Iris pigment epithelial cell (primary cell): Measurements from ENCODE around the gene VCX2.
A peak's percentile ranks its signal among the peaks of the same experiment; 100 is the strongest.
"Not testable (repeated sequence)": the region's sequence is repeated elsewhere in the genome, so short reads cannot be mapped to it uniquely, and the experiment has no call there.

Experiments used
- DNase-seq: peaks from one replicate; pipeline ENCODE4 v3.0.0-alpha.2; 2011; ENCODE audit warnings: low read depth

Gene VCX2

DNA sequence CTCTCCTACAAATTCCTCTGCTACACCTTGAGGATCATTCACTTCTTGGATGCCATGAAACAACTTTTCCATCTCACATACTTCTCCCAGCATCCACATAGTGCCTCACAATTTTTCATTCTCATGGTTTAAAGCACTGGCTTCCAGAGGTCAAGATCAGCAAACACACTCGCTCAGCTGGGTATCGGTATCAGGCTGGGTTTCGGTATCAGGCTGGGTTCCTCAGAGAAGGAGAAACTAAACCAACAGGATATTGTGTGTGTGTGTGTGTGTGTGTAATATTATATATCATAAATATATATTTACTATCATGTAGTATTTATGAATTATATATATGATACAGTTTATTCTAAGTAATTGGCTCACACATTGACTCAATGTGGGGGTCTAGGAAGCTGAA, at the start of gene VCX2:
Gene VCX2, minus strand, starts transcription at position 99 of the 400 bp plus-strand sequence. CDS start 624 bp downstream, outside the sequence.
- DNase-seq, result not testable (repeated sequence)

DNA sequence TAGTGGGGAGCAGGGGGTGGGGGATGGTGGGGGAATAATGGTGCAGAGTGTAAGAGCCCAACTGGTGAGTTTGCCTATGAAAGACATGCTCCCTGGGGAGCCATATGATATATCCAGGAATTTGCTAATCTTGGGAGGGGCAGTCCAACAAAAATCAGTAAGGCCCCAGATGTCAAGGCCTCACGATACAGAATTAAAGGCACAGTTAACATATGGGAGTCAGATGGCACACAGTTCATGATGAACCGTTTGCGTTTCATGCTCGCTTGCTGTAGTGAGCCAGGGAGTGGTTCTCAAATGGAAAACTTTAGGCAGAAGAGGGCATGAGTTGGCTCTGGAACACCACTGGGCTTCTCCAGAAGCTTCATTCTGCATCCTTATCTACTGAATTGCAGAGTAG, 33.9 kb upstream of the VCX2 start:
- no peak for DNase-seq

DNA sequence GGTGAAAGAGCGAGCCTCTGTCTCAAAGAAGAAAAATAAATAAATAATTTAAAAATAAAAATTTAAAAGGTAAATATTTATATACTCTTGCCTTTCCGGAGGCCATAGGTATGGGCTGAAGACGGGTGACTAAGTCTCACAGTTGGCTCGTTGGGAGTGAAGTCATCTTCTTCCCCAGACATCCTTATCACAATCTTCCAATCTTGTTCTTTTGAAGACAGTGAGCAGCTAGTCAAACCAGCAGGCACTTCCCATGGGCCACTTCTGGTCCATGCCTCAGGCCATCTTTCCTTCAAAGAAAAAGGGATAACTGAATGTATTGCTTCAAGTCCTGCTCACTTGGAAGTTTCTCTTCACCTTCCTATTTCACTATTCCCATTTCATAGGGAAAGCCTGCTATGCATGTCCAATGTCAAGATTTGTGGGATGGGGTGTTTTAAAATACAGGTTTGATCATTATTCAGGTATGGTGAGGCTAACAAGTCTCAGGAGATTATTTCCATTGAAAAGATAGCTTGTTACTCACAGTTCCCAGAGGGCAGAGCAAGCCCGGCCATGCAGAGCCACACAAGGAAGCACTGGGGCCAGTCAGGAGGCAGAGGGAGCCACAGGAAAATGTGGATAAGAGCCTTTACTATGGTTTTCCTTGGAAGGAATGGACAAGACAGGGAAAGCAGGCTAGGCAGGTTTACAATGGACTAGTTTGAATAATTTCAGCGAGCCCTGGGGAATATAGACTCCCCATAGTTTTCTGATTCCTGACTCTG, 33.3 kb upstream of the VCX2 start:
- no peak for DNase-seq

DNA sequence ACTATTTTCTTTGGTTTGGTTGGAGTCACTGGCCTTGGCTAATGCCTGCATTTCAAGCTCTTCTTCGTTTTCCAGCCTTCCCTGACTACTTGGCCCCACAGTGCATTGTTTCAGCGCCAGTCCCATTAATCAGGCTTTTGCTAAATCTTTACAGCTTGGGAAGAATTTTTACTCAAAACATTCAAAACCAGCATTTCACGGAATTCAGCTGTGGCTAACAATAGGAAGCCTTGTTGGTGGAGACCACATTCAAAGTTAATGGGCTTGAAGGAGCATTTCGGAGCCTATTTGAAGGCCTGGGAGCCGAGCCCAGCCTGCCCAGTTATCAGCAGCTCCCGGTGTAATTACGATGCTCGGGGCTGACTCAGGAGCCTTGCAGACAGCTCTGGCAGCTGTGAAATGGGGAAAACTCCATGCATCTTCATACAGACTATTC, 30.8 kb upstream of the VCX2 start:
- DNase-seq, result no peak

DNA sequence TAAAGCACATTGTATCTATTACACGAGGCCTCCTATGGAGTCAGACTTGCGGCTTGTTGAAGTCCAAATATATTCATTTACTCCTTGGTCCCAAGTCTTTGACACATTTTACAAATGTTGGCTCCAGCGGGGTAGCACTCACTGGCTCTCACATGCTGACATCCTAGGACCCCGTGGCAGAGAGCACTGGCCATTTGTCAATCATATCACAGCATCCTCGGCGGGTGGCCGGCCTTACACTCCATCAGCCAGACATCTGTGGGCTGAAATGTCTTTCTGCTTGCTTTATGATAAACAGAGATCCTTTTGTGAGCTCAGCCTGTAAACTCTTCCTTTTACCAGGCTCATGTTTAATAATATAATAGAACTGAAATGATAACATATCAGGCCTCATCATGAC, 25.7 kb upstream of the VCX2 start:
- DNase-seq, result no peak

DNA sequence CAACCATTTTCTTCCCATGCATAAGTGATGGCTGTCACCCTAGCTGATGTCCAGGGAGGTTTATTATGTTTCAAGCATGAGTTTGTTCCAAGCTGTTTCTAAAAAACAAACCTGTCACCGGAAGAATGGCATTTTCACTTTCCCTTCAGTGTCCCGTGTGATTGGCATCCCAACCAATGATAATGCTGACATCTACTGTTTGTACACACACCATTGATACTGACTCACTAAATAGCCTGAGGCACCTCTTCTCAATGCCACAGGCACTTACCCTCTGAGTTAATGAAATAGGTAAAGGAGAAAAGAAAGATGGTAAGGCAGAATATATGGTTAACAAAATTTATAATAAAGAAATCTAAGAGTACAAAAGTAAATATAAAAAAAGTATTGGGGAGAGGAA, 23.1 kb upstream of the VCX2 start:
- DNase-seq, result no peak

DNA sequence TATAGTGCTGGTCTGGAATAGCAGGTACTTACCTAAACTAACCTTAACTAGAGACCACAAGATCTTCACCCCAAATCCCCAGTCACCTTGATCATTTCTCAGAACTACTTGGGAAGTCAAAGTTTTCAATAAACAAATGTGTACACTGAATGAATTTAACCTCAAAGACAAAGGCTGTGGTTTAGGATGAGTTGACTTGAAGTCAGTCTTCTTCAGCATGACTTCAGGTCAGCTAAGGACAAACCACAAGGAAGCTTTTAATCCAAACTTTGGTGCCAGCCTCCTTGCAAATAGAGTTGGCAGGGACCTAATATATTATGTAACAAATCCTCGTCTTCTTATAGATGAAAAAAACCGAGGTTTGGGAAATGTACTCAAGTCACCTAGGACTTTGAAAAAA, 21.2 kb upstream of the VCX2 start:
- no peak for DNase-seq

DNA sequence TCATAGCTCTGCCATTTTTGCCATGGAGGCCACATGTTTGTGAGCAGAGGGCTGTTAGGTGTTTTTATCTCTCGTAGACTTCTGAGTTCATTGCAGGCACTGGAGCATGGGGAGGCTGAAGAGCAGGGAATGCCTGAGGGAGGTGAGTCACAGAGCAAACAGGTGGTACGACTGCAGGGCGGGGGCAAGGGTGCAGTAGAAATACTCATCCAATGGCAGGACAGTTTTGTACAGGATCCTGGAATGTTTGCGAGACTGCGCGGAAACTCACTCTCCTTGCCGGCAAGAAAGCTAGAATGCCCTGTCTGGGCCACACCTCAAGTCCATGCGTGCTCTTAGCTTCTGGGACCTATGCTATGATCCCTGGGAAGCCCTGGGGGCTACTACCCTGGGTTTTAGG, 20.0 kb upstream of the VCX2 start:
- DNase-seq, result no peak

DNA sequence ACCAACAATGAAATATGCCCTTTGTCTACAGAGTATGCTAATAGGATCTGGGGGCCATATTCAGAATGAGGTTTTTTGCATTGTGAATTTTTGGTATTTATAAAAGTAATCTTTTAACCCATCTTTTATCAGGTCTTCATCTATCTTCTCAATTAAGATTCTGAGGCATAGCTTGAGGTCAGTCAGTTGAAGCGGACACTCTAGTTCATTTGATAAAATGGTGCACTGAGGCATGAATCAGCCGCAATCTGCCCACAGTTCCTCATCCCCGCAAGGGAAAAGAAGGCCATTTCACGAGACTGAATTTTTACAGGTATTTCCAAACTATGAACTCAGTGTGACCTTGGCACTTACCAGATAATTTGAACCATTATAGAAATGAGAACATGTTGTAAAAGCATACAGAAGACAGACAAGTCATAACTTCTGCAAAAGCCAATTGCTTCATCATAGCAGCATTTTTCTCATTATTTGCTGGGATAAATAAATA, 19.3 kb upstream of the VCX2 start:
- no peak for DNase-seq

DNA sequence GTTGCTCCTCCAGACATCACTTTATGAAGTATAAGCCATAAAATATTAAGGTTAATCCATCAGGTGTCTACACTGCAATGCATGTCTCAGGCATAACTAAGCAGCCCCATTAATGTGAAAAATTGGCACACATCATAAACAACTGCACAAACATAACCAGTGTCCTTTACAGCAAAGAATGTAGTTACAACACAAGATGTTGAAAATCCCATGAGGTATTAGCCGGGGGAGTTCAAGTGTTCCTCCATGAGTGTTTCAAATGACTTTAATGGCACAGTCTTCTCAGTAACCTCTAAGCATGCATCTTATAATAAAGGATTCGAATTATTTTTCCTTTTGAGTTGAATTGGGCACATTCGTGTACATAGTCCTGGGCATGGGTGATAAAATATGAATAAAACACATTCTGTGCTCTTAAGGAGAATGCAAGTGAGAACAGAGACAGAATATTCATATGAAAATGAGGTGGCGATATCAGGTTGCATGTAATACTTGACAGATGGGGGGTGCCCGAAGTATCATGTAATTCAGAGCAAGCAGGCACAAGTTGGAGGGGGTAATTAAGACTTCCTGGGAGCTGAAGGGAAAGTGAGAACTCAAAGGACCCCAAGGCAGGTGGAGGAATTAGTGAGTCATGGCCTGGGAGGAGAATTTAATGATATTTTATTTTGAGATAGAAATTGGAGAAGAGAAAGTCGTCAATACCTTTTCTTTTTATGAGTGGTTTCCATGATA, 18.2 kb upstream of the VCX2 start:
- DNase-seq, result no peak

DNA sequence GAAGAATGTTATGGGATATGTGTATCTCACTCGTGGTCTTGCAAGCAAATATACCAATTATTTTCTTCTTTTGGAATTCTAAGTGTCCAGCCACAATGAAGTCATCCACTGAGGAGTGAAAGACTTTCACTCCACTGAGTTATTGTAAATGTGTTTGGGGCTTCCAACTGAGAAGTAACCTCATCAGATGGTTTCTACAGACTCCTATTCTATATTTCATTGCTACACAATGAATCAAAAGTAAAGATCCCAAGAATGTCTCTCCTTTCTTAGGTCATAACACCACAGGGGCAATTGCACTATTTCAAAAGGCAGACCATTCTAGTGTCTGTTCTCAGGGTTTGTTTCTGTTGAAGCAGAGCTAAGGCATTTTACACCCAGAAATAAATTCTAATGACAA, 12.3 kb upstream of the VCX2 start:
- DNase-seq, result no peak

DNA sequence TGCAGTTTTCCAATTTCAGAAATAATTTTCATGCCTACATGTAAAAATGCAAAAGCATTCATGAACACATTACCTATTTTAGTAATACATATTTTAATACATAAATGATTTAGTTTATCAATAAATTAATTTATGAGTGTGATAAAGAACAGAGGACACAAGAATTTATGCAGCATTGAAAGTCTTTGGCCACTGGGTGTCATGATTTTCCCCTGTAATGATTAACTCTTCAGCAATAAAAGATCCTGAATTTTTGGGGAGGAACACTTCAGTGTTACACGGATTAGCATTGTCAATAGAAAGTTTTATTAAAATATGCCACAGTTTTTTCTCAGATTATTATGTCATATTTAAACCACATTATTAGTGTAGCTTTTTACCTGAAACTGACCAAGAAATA, 8.6 kb upstream of the VCX2 start:
- no peak for DNase-seq

DNA sequence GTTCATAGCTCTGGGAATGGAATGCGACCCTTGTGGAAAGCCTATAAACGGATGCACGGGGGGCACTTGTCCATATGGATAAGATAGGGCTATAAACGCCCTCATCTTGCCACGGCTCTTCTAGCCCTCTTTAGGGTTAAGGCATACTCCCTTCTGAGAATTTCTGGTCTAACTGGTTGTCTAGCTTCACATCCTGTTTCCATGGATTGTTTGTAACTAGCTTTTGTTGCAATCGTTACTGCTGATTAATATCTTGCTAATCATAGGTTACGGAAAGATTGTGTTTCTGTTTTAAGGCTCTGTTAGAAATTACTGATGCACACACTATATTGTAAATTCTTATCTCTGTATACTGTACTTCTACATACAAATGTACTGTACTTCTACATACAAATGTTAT, 17.1 kb downstream of the VCX2 start:
- not testable (repeated sequence) for DNase-seq

DNA sequence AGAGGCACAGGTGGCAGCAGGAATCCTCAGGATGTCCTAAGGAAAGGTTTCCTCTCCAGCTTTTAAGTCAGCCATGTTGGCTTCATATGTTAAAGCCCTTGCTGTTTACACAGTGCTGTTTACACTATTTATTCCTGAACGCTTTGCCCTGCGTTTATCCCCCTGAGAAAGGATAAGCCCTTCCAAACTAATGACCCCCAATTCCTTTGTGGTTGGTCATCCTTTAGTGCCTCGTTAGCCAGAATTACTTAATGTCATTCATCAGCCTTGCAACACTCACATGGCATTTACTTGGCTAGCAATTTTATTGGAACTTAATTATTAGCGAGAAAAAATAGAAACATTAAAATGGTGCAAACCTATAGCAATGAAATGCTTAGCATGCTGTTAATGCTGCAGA, 23.8 kb downstream of the VCX2 start:
- DNase-seq, result no peak

DNA sequence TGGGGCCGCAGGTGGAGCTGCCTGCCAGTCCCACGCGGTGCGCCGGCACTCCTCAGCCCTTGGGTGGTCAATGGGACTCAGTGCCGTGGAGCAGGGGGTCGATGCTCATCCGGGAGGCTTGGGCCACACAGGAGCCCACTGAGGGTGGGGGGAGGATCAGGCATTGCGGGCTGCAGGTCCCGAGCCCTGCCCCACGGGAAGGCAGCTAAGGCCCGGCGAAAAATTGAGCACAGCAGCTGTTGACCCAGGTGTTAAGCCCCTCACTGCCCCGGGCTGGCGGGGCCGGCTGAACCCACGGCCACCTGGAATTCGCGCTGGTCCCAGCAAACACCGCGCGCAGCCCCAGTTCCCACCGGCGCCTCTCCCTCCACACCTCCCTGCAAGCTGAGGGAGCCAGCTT, 26.1 kb downstream of the VCX2 start:
- no peak for DNase-seq

DNA sequence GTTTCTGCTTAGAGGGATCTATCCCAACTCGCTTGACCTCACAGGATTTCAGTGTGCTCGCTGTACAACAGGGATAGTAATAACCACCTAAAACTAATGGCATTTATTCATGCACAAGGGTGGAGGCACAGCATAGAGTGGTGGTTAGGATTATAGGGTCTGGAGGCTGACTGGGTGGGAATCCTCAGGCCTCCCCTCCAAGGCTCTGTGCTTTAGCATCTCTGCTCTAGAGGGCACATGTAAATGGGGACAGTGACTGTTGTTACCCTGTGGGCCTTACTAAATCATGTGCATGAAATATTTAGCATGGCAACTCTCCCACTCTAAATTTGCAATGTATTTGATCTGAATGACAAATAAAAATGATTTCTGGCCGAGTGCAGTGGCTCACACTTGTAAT, 29.2 kb downstream of the VCX2 start:
- DNase-seq, result no peak

DNA sequence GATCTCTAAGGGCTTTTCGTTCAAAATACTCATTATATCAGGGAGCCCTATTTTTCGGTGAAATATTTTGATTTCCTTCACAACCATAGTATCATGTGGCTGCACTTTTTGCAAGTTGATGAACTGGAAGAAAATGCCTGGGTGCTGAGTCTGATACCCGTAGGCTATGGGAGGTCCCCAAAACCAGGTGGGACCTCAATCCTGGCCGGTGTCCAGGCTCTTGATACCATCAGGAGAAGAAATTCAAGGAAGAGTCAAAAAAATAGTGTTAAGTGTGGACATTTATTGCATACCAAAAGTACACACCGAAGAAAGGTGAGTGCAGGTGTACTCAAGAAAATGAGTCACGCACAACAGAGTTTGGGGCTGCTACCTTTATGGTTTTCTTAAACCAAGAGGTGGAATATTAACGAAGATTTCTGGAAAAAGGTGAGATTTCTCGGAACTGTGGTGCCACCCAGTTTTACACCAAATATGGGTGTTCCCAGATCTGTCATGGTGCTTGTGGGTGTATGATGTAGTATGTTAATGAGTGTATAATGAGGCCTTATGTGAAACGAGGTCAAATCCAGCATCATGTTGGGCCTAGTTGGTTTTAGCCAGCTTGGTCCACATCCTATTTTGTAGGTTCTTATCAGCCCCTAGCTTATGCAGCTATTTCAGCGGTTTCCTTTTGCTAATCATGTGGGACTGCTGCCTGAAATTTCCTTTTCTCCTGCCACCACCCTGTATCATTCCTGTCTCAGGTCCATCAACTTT, 29.9 kb downstream of the VCX2 start:
- DNase-seq, result no peak

DNA sequence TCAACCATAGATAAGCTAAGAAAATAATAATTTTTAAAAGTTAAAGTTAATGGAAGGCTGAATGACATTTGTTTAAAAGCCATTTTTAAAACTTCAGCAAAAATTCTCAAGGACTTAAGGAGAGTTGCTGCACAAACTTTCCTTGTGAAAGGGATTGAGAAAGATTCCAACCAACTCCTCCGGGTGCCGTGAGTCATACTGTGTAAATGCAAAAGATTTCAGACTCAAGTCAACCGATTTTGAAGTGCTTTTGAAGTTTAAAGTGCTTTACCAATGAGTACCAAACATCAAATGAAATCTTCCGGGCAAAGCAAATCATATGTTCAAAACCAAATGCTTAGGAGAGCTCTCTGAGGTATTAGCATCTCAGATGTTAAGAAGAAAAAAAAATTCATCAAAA, 31.4 kb downstream of the VCX2 start:
- peak; percentile 33 for DNase-seq

DNA sequence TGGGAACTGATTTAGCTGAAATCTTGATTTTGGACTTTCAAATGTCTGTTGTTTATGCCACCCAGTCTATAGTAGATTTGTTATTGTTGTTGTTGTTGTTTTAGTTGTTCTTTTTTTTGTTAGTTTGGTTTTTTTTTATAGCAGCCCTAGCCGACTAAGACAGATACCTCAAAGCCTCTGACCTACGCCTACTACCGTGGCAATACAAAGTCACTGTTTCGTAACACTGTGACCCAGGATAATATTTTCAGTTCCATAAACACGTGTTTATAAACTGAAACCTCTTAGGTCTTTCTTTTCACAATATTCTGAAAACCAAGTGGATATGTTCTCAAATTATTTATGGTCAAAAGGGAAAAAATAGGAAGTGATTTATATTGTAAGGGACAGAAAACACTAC, 32.8 kb downstream of the VCX2 start:
- no peak for DNase-seq

DNA sequence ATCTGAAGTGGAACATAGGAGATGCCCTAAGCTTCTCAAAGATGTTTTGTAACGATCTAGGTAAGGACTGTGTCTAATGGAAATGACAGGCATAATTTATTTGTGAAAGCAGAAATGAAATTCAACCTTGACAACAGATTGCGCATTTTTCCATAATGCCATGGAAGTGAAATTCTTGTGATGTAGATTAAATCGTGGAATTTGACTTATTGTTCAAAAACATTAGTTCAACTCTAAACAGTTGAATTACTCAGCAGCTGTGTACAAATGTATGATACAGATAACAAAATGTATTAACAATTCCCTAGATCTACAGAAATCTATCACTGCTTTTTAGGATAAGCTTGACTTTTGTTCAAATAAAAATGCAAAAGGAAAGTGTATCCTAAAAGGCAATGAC, 44.4 kb downstream of the VCX2 start:
- no peak for DNase-seq

DNA sequence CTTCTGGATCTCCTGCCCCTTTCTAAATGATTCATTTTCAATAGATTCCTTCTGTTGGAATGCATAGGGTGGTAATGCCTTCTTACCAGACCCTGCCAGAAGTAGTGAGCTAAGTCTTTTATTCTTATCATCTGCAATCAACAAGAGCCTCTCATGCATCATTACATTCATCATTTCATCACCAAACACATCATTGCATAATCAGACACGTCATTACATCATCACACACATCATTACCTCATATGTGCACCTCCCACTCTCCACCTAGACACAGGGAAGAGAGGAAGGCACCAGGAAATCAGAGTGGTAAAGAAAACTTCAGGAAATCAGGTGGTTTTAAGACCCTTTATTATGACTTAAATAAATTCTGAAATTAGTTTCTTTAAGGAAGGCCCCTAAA, 45.0 kb downstream of the VCX2 start:
- DNase-seq, result no peak

DNA sequence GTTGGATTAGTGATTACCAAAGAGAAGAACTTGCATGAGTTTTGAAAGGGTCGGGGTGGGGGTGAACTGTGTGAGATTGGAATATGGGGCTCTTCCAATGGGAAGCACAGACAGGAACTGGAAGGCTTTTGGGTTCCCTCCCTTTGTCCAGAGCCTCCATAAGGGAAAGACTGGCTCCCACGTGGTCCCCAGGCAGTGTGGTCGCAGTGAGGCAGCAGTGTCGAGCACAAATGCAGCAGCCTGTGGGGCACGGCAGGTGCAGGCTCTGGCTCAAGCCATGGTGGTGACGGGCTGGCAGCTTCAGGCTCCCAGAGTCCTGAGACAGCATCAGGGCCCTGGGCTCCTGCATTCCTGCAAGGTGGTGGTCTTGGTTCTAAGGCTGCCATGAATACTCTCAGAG, 45.5 kb downstream of the VCX2 start:
- no peak for DNase-seq

DNA sequence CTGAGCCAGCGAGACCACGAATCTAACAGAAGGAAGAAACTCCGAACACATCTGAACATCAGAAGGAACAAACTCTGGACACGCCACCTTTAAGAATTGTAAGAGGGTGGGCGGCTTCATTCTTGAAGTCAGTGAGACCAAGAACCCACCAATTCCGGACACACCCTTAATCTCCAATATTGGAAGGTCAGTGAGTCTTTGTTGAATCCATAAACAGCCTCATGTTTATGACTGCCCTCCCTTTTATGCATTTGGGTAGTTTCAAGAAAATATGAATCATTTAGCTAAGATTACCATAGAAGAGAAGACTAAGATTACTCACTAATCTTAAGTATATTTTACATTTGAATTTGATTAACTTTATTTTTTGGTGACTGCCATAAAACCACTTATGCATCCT, 48.5 kb downstream of the VCX2 start:
- DNase-seq, result no peak
